Breast epithelium (tissue), 4 donors: ENCODE data around the gene RNF19B. TPM values are rescaled to one million over a fixed set of nuclear protein-coding genes. Genes with fewer than 3 reads are reported as not detected.

Source experiments
- DNase-seq, 2 donors: peaks; one replicate each; pipeline ENCODE4 v3.0.0-alpha.2; 2019; ENCODE audit warnings: low spot score in 2 of 2
- H3K27ac ChIP-seq, 2 donors: fragments of 200-600 bp; sonication (generic) in 1 of 2; one replicate each; pipeline ENCODE4 v1.5.1; 2016 to 2019; ENCODE audit warnings: mild to moderate bottlenecking in 1 of 2
- H3K27me3 ChIP-seq, 2 donors: fragments of 200-600 bp; sonication (generic) in 1 of 2; one replicate each; pipeline versions ENCODE4 v1.5.1 to v1.6.0; 2017 to 2019; ENCODE audit warnings: control low read depth in 1 of 2, mild to moderate bottlenecking in 1 of 2
- H3K36me3 ChIP-seq: fragments of 200-600 bp; one replicate; pipeline ENCODE4 v1.5.1; 2019
- H3K4me1 ChIP-seq, 2 donors: fragments of 200-600 bp; sonication (generic); one replicate each; pipeline ENCODE4 v1.5.1; 2016 to 2019; ENCODE audit warnings: control low read depth in 1 of 2
- H3K4me3 ChIP-seq, 3 donors: fragments of 200-600 bp; sonication (generic); 1 replicate in 2 of 3; 2 replicates in 1 of 3; pipeline ENCODE4 v1.5.1; 2016 to 2019; ENCODE audit warnings: mild to moderate bottlenecking in 3 of 3, moderate library complexity in 2 of 3
- H3K9me3 ChIP-seq, 2 donors: fragments of 200-600 bp; sonication (generic) in 1 of 2; one replicate each; pipeline ENCODE4 v1.5.1; 2016 to 2019; ENCODE audit warnings: control low read depth in 1 of 2
- CTCF ChIP-seq, 3 donors: fragments of 450-650 bp; IDR thresholded peaks; one replicate each; pipeline ENCODE4 v1.5.1; 2016 to 2017; ENCODE audit warnings: antibody characterized with exemption in 3 of 3, mild to moderate bottlenecking in 3 of 3, moderate library complexity in 3 of 3
- POLR2A ChIP-seq: fragments of 450-650 bp; IDR thresholded peaks from one replicate; pipeline ENCODE4 v1.6.1; 2016; ENCODE audit warnings: antibody characterized with exemption, mild to moderate bottlenecking, moderate library complexity
- POLR2AphosphoS5 ChIP-seq, 3 donors: sonication (generic); formaldehyde crosslinking; IDR thresholded peaks; one replicate each; pipeline ENCODE4 v1.6.1; 2017; ENCODE audit warnings: antibody characterized with exemption in 3 of 3
- intact Hi-C: fragments of 100-400 bp; cut with DNase I; formaldehyde crosslinking; loops from one replicate; pipeline ENCODE4 v1.15.1; 2023; ENCODE audit warnings: low total_unique reads
- total RNA-seq, 3 donors: library from RNA; depleted of rRNA; stranded (reverse); fragments of >200 nt; gene quantifications; one replicate each; pipeline ENCODE4 v1.1.0, GENCODE V29; 2016

The RNF19B gene
- total RNA-seq, 3 donors from 2014 or later = 15.7 to 22.5 (median 16.7) TPM

- TF ChIP-seq POLR2A (no peak), CTCF (IDR thresholded peaks at IDR 0.05) (no peak), POLR2AphosphoS5 (IDR thresholded peaks at IDR 0.05) (no peak)
- no peaks in the 10 kb centered on the region for H3K36me3 ChIP-seq
- H3K27me3 ChIP-seq = peaks cover 0 to 11% of the 10 kb centered on the region in 2 donors
- no peaks in the 10 kb centered on the region for H3K9me3 ChIP-seq
- H3K27ac ChIP-seq = no peak overlapping the region
- intact Hi-C loops = no loop called here
- no peak for DNase-seq
- H3K4me3 ChIP-seq = no peak overlapping the region
- H3K4me1 ChIP-seq = no peaks in the 10 kb centered on the region
Measured at GRCh38 chr1:32926562-32926961, 38.0 kb downstream of the RNF19B start.

- intact Hi-C loops = no loop called here
- Histone ChIP-seq H3K4me3 (no peak overlapping the region), H3K27me3 (peaks cover 0 to 11% of the 10 kb centered on the region in 2 donors), H3K27ac (no peak overlapping the region), H3K9me3 (no peaks in the 10 kb centered on the region), H3K36me3 (no peaks in the 10 kb centered on the region), H3K4me1 (no peaks in the 10 kb centered on the region)
- DNase-seq = no peak
- TF ChIP-seq POLR2AphosphoS5 (IDR thresholded peaks at IDR 0.05) (no peak), CTCF (IDR thresholded peaks at IDR 0.05) (no peak), POLR2A (no peak)
Measured at GRCh38 chr1:32925403-32926162, 39.0 kb downstream of the RNF19B start.

GRCh38 chr1:32924881-32925344, 39.7 kb downstream of the RNF19B start:
- intact Hi-C loops = no loop called here
- H3K4me1 ChIP-seq = no peaks in the 10 kb centered on the region
- H3K27ac ChIP-seq = no peak overlapping the region
- H3K9me3 ChIP-seq = no peaks in the 10 kb centered on the region
- no peak for DNase-seq
- H3K27me3 ChIP-seq = peaks cover 0 to 11% of the 10 kb centered on the region in 2 donors
- TF ChIP-seq CTCF (IDR thresholded peaks at IDR 0.05) (no peak), POLR2A (no peak), POLR2AphosphoS5 (IDR thresholded peaks at IDR 0.05) (no peak)
- H3K4me3 ChIP-seq = peak overlapping the region in 1 of 3 donors; percentile 35
- no peaks in the 10 kb centered on the region for H3K36me3 ChIP-seq

- intact Hi-C loops = no loop called here
- TF ChIP-seq CTCF (IDR thresholded peaks at IDR 0.05) (no peak), POLR2A (no peak), POLR2AphosphoS5 (IDR thresholded peaks at IDR 0.05) (no peak)
- DNase-seq = no peak
Measured at GRCh38 chr1:32920833-32921232, 43.8 kb downstream of the RNF19B start.

More at GRCh38 chr1:32920833-32921232, 43.8 kb downstream of the RNF19B start:
- Histone ChIP-seq H3K27me3 (peaks cover 0 to 11% of the 10 kb centered on the region in 2 donors), H3K9me3 (no peaks in the 10 kb centered on the region), H3K27ac (no peak overlapping the region), H3K4me3 (no peak overlapping the region), H3K4me1 (no peaks in the 10 kb centered on the region), H3K36me3 (no peaks in the 10 kb centered on the region)
